Karpas-422 (cell line): ENCODE results near the gene PLXNC1. TPM values are rescaled to one million over a fixed set of nuclear protein-coding genes. Genes with fewer than 3 reads are reported as not detected.

Experiments
- DNase-seq: peaks from one replicate; pipeline ENCODE4 v3.0.0-alpha.2; 2015
- H2AFZ ChIP-seq: fragments of 200-600 bp; sonication (generic); 2 replicates; pipeline ENCODE4 v1.6.1; 2014; ENCODE audit warnings: antibody characterized with exemption, low read length, mixed read lengths
- H3K27ac ChIP-seq: fragments of 200-600 bp; sonication (generic); 2 replicates; pipeline ENCODE4 v1.5.1; 2014; ENCODE audit warnings: mild to moderate bottlenecking, low read length, moderate library complexity
- H3K27me3 ChIP-seq: fragments of 200-600 bp; sonication (generic); 2 replicates; pipeline ENCODE4 v1.6.1; 2014; ENCODE audit warnings: low read length, mixed read lengths
- H3K36me3 ChIP-seq: fragments of 200-600 bp; sonication (generic); 2 replicates; pipeline ENCODE4 v1.6.1; 2014; ENCODE audit warnings: low read length, mixed read lengths; ENCODE audit not compliant: insufficient read depth
- H3K4me1 ChIP-seq: fragments of 200-600 bp; sonication (generic); 2 replicates; pipeline ENCODE4 v1.6.1; 2014; ENCODE audit warnings: mild to moderate bottlenecking, low read length, mixed read lengths
- H3K4me2 ChIP-seq: fragments of 200-600 bp; sonication (generic); 2 replicates; pipeline ENCODE4 v1.6.1; 2014; ENCODE audit warnings: low read length, low read depth, mild to moderate bottlenecking; ENCODE audit not compliant: poor library complexity, severe bottlenecking
- H3K4me3 ChIP-seq: fragments of 200-600 bp; sonication (generic); 2 replicates; pipeline ENCODE4 v1.5.1; 2014; ENCODE audit warnings: mild to moderate bottlenecking, antibody characterized with exemption, low read length, mixed read lengths
- H3K79me2 ChIP-seq: fragments of 200-600 bp; sonication (generic); 2 replicates; pipeline ENCODE4 v1.6.1; 2014; ENCODE audit warnings: mild to moderate bottlenecking, low read length, mixed read lengths
- H3K9ac ChIP-seq: fragments of 200-600 bp; sonication (generic); 2 replicates; pipeline ENCODE4 v1.6.0; 2014; ENCODE audit warnings: low read length
- H3K9me2 ChIP-seq: fragments of 200-600 bp; sonication (generic), shearing (Covaris generic); replicated peaks from 2 replicates; pipeline ENCODE4 v1.6.0; 2014; ENCODE audit warnings: mild to moderate bottlenecking, low read length, moderate library complexity; ENCODE audit not compliant: insufficient read depth
- H3K9me3 ChIP-seq: fragments of 300-700, 200-600 bp; sonication (generic); 2 replicates; pipeline ENCODE4 v1.6.1; 2014; ENCODE audit warnings: low read length, mixed read lengths
- H4K20me1 ChIP-seq: fragments of 200-600 bp; sonication (generic); 2 replicates; pipeline ENCODE4 v1.6.1; 2014; ENCODE audit warnings: mild to moderate bottlenecking, antibody characterized with exemption, low read length, low read depth; ENCODE audit not compliant: insufficient read depth
- total RNA-seq: library from RNA; depleted of rRNA; stranded (reverse); fragments of >200 nt; shearing (Covaris generic); gene quantifications from 2 replicates; pipeline ENCODE4 v1.2.3, GENCODE V29; 2014; ENCODE audit warnings: low replicate concordance

The PLXNC1 gene
- total RNA-seq, 1 experiment from 2014 or later: 11.9 TPM

DNA sequence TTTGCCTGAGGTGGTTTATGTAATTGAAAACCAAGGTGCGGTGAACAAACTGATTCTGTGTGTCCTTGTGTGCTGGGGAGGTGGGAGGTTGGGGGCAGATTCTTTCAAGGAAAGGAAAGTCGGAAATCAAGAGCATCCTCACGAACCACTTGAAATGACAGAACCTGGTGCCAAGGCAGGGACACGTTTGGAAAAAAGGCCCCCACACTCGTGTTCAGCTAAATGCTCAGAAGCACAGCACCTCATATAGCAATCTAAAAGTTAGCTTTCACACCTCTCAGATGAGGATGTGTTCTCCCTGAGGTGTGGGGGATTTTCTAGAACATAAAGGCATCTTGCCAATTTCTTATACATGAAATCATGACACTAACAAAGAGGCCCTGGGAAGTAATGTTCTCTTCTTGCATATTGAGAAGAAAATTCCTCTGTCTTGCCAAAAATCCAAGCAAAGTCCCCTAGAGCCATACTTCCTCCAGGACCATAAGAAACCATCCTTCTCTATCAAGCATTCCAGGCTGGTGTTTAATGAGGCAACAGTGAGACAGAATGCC, 119.6 kb downstream of the PLXNC1 start:
- Histone ChIP-seq H3K9me3 (no peaks in the 10 kb centered on the region), H3K9me2 (no peaks in the 10 kb centered on the region), H3K4me2 (no peak overlapping the region), H3K4me1 (peaks cover 21% of the 10 kb centered on the region), H4K20me1 (0 out of 2 replicates have a peak, but pooled peaks cover 3% of the 10 kb centered on the region), H3K27me3 (no peaks in the 10 kb centered on the region), H3K27ac (no peak overlapping the region), H2AFZ (no peak overlapping the region), H3K4me3 (no peak overlapping the region), H3K79me2 (no peaks in the 10 kb centered on the region), H3K9ac (no peak overlapping the region), H3K36me3 (no peaks in the 10 kb centered on the region)
- no peak for DNase-seq

DNA sequence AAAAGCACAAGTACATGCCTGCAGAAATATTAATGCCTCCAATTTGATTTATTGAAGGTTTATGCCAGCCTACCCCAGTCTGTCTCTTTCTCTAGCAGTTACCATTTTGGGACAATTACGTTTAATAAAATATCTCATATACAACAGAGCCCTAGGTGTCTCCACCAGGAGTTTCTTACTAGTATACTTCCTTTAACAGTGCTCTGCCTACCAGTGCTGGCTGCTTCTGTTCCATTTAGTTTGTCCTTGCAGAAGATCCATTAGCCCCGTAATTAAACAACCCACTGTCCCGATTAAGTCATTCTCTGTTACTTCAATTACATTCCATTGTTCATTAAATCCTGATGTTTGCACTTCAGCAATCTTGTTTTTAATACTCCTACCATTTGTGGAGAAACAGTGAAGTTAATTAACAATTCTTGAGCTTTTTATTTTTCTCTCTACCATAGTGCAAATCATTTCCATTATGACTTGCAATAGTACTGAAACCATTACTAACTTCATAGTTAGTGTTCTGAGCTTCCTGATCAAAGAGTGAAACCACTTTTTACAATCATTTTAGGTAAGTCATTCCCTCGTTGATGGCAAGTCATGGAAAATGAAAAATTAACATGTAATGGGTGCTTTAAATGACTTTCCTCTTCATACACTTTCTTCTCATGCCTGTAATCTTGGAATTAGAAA, 121.1 kb downstream of the PLXNC1 start:
- Histone ChIP-seq H4K20me1 (0 out of 2 replicates have a peak, but pooled peaks cover 3% of the 10 kb centered on the region), H3K79me2 (no peaks in the 10 kb centered on the region), H3K4me1 (peaks cover 16% of the 10 kb centered on the region), H2AFZ (no peak overlapping the region), H3K9me2 (no peaks in the 10 kb centered on the region), H3K9me3 (no peaks in the 10 kb centered on the region), H3K27ac (no peak overlapping the region), H3K9ac (no peak overlapping the region), H3K27me3 (no peaks in the 10 kb centered on the region), H3K4me2 (no peak overlapping the region), H3K4me3 (no peak overlapping the region), H3K36me3 (no peaks in the 10 kb centered on the region)
- DNase-seq: no peak

DNA sequence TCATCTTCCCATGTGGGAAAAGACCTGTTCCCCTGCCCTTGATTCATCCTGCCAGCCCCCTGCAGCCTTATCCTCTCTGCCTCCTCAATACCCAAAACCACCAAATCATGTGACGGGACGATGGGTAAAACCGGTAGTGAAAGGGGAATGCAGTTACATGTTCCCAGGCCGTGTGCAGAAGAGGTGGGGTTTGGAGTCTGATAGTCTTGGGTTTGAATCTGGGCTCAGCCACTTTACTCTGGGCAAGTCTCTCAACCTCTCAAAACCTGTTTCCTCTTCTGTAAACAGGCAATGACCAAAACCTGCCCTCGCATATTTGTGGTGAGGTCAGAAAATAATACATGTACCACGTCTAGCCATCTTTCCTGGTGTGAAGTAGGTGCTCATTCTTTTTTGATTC, 123.0 kb downstream of the PLXNC1 start:
- Histone ChIP-seq H4K20me1 (0 out of 2 replicates have a peak, but pooled peaks cover 3% of the 10 kb centered on the region), H3K27me3 (no peaks in the 10 kb centered on the region), H3K9me3 (no peaks in the 10 kb centered on the region), H3K36me3 (no peaks in the 10 kb centered on the region), H3K9me2 (no peaks in the 10 kb centered on the region), H3K9ac (no peak overlapping the region), H3K4me1 (peaks cover 15% of the 10 kb centered on the region), H2AFZ (no peak overlapping the region), H3K79me2 (no peaks in the 10 kb centered on the region), H3K27ac (no peak overlapping the region), H3K4me2 (no peak overlapping the region), H3K4me3 (no peak overlapping the region)
- no peak for DNase-seq

DNA sequence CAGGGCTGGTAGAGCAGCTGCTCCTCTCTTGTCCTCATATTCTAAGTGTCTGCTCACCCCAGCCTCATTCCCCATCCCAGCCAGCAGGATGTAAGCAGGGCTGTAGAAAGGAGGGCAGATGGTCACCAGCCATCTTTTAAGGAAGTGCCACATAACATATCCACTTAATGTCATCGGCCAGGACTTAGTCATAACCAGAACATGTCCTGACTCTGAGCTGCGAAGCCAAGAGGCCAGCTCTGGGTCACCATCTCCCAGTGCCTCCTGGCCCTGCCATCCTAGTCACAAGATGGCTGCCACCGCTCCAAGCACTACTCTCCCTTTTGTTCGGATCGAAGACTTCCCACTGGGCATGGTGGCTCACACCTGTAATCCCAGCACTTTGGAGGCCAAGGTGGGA, 123.9 kb downstream of the PLXNC1 start:
- no peak overlapping the region for H3K9ac ChIP-seq
- H3K9me3 ChIP-seq: no peaks in the 10 kb centered on the region
- no peak overlapping the region for H3K4me3 ChIP-seq
- no peak overlapping the region for H2AFZ ChIP-seq
- H3K27ac ChIP-seq: no peak overlapping the region
- DNase-seq: no peak
- no peaks in the 10 kb centered on the region for H3K27me3 ChIP-seq
- 0 out of 2 replicates have a peak, but pooled peaks cover 3% of the 10 kb centered on the region for H4K20me1 ChIP-seq
- no peaks in the 10 kb centered on the region for H3K79me2 ChIP-seq
- no peaks in the 10 kb centered on the region for H3K9me2 ChIP-seq
- no peaks in the 10 kb centered on the region for H3K36me3 ChIP-seq
- H3K4me1 ChIP-seq: peaks cover 6% of the 10 kb centered on the region
- H3K4me2 ChIP-seq: no peak overlapping the region

DNA sequence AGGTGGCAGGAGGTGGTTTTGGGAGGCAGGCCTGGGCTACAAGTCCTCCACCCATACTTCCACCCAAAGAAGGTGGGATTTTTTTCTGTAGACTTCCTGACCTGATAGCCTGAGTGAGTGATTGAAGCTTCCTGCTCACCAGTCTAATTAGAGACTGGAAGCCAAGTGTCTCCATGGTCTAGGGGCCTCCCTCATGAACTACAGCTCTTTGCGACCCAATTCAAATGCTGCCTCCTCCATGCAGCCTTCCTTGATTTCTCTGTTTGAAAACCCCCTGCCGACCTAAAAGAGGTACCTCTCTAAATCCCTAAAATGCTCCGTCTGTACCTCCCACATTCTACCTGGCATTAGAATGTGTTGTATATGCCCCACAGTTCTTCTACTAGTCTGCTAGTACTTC, 124.9 kb downstream of the PLXNC1 start:
- H3K4me3 ChIP-seq: no peak overlapping the region
- no peaks in the 10 kb centered on the region for H3K9me2 ChIP-seq
- no peaks in the 10 kb centered on the region for H3K4me1 ChIP-seq
- H4K20me1 ChIP-seq: 0 out of 2 replicates have a peak, but pooled peaks cover 3% of the 10 kb centered on the region
- no peaks in the 10 kb centered on the region for H3K27me3 ChIP-seq
- H3K9me3 ChIP-seq: no peaks in the 10 kb centered on the region
- no peak overlapping the region for H3K27ac ChIP-seq
- no peak overlapping the region for H3K4me2 ChIP-seq
- no peak for DNase-seq
- H2AFZ ChIP-seq: no peak overlapping the region
- no peak overlapping the region for H3K9ac ChIP-seq
- H3K36me3 ChIP-seq: no peaks in the 10 kb centered on the region
- no peaks in the 10 kb centered on the region for H3K79me2 ChIP-seq

DNA sequence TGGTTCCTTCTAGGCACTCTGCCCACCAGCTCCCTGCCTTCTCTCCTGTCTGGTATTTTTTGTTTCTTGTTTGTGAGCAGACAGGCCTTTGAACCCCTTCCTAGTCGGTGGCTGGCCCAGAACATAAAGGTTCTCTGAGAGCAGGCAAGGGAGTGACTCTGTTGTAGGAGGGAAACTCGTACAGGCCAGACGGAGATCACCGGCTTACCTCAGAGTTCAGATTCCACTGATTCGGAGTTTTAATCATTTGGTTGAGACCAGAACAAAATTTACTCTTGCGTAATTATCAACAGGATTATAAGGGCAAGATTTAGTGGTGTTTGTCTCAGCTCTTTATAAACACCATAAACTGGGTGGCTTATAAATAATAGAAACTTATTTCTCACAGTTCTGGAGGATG, 128.3 kb downstream of the PLXNC1 start:
- peaks cover 12% of the 10 kb centered on the region for H3K4me1 ChIP-seq
- H3K4me2 ChIP-seq: no peak overlapping the region
- H3K9me2 ChIP-seq: no peaks in the 10 kb centered on the region

DNA sequence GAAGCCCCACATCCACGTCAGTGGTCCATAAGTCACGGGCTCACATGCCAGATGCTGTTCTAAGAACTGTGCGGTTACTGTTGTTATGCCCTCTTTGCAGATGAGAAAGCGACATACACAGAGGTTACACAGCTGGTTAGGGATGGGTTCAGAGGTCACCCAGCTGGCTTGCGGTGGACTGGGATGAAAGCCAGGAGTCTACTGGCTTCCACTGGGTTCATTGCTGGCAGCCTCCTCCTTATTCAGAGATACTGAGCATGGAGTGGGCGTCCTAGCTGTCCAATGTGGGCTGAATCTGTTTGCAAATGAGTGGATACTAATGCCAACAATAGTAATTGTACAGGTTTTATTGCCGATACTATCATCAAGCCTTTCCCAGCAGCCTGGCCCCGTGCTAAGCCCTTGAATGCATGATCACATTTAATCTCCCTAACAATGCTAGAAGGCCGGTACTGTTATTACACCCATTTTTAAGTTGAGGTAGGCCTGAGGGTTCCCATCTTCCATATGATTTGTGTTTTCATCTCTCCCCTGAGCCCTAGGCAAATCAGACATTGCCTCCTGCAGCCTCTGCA, 129.1 kb downstream of the PLXNC1 start:
- Histone ChIP-seq H3K9ac (no peak overlapping the region), H3K27ac (no peak overlapping the region), H3K9me2 (no peaks in the 10 kb centered on the region), H3K4me3 (no peak overlapping the region), H3K36me3 (no peaks in the 10 kb centered on the region), H3K79me2 (no peaks in the 10 kb centered on the region), H4K20me1 (no peaks in the 10 kb centered on the region), H3K27me3 (no peaks in the 10 kb centered on the region), H2AFZ (no peak overlapping the region), H3K4me1 (peaks cover 12% of the 10 kb centered on the region), H3K9me3 (no peaks in the 10 kb centered on the region), H3K4me2 (no peak overlapping the region)
- no peak for DNase-seq

More for the DNA sequence above, 128.3 kb downstream of the PLXNC1 start:
- no peaks in the 10 kb centered on the region for H4K20me1 ChIP-seq
- no peak overlapping the region for H3K9ac ChIP-seq
- H3K4me3 ChIP-seq: no peak overlapping the region
- no peaks in the 10 kb centered on the region for H3K79me2 ChIP-seq
- no peak overlapping the region for H2AFZ ChIP-seq
- H3K27me3 ChIP-seq: no peaks in the 10 kb centered on the region
- DNase-seq: no peak
- H3K27ac ChIP-seq: no peak overlapping the region
- no peaks in the 10 kb centered on the region for H3K36me3 ChIP-seq
- no peaks in the 10 kb centered on the region for H3K9me3 ChIP-seq

DNA sequence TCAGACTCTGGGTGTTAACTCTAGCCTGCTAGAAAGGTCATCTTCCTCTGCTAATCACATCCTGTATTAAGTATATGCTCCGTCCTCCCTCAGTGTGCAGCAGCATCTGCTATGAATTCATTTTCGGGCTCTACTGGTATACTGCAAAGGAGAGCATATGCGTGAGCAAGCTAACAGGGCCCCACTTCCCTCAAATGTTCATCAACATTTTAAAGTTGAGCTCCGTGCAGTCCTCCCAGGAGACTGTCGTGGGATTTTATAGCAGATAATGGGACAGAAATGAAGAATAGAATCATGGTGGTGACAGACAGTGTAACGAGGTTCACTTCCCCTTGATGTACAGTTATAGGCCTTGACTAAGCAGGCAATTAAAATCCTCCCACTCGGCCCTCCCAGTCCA, 131.7 kb downstream of the PLXNC1 start:
- DNase-seq: peak; percentile 65
- Histone ChIP-seq H3K4me3 (no peak overlapping the region), H3K9me3 (no peaks in the 10 kb centered on the region), H3K4me1 (peaks cover 12% of the 10 kb centered on the region), H3K36me3 (no peaks in the 10 kb centered on the region), H3K4me2 (peak overlapping the region; percentile 9), H2AFZ (no peak overlapping the region), H3K27ac (no peak overlapping the region), H3K27me3 (no peaks in the 10 kb centered on the region), H3K9ac (no peak overlapping the region), H3K9me2 (no peaks in the 10 kb centered on the region), H4K20me1 (no peaks in the 10 kb centered on the region), H3K79me2 (no peaks in the 10 kb centered on the region)
